OCI-M2 (cell line): ENCODE data around the gene EEFSEC.

ENCODE experiments used
- DNase-seq: peaks from one replicate; lab custom pipeline; 2025; ENCODE audit not compliant: unreplicated experiment; lab: John Stamatoyannopoulos, UW

The EEFSEC gene

GRCh38 chr3:128435058-128435457 lies 281.8 kb downstream of the EEFSEC start:
- no peak for DNase-seq

DNA sequence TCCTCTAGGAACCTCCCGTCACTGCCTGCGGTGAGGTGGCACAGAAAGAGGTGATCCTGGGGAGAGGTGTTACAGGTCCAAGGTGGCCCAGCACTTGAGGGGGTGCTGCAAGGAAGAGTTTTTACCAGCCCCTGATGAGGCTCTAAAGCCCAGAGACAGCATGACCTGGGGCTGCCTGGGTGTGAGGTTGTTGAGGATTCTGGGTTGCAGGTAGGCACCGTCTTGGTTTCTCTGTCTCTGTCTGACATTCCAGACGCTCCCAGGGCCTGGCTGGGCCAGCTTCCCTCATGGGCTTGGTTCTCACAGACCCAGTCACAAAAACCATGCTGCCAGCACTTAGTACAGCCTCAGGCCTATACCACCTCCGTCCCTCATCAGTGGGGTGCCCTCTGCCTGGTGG lies 282.3 kb downstream of the EEFSEC start:
- DNase-seq: no peak

DNA sequence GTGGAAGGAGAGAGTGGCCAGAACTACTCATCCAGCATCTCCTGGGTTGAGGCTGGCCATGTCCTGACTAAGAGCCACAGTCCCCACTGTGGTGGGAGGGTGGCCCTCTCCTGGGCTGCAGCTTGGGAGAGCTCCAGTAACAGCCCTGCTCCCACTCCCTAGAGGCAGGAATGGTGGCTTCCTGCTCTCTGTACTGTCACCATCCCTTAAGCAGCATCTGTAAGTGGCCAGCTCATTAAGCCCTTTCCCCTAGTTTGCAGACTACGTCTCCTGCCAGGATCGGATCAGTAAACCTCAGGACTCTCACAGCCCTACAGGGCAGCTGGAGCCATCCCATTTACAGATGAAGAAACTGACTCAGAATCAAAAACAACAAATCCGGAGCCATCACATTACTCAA lies 282.9 kb downstream of the EEFSEC start:
- DNase-seq: no peak

DNA sequence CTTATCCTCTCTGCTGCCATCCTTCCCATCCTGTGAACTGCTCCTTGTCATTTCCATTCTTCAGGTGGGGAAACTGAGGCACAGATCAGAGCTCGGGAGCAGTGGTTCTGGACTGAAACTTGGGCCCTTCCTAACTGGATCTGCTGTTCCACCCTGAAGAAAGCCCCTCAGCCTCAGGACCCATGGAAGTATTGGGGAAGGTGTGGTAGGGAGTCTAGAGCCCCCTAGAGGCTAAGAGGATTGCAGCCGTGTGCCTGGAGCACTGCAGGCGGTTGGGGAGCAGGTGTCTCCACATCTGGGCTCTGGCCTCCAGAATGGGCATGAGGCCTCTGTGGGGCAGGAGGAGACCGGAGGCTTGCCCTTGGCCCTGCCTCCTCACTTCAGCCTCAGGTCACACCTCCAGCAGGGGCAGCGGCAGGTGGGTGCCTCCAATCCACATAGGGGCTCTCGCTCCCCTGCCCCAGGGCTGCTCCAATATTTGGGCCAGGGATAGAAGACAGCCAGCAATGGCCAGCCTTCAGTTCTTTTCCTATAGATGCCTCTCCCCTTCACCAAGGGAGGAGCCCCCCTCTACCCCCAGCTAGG lies 285.3 kb downstream of the EEFSEC start:
- no peak for DNase-seq

DNA sequence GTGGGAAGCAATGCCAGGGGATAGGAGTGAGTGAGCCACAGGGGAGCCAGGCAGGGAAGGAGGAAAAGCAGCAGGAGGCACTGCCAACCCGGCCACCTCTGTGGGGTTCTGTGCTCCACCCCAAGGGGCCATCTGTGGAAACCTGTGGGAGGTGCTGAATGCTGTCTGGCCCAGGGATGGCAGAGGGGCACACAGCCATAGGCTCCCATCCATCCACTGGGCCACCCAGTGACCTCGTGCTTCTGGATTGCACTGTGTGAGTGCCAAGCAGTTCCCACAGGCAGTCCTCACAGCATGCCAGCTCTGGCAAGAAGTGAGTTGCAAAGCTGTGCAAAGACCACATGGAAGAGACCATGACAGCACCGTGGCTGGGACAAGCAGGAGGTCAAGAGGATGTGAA lies 285.9 kb downstream of the EEFSEC start:
- no peak for DNase-seq

DNA sequence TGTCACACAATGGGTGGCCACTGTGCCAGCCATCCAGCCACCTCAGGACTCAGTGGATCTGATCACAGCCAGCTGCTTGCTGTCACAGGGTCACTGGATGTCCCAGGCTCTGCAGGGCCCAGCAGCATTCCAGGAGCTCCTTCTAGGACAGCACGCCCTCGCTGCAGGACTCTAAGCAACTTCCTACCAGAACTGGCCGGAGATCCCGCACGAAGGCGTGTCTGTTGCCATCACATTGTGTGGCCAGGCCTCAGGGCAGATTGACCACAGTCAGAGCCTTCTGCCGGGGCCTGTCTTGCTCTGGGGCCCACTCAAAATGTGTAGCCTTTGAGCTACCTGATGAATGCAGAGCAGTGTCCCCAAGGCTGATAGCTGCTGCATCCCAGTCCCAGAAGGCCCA lies 288.8 kb downstream of the EEFSEC start:
- DNase-seq: no peak

DNA sequence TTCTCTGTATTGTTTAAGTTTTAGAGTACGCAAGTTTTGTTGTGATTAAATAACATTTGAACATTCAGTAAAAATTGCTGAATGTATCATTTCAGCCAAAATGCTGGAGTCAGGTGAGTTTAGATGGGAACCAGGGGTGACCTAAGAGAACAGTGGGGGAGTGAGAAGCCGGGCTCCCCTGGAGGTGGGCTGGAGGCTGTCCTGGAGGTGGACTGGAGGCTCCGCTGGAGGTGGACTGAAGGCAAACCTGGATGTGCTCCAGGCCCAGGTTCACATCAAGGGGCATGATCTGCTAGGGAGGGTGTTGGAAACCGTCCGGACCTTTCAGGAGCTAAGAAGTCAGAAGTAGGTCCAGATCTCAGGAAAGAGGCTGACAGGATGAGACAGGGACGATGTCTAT lies 289.7 kb downstream of the EEFSEC start:
- DNase-seq: no peak

GRCh38 chr3:128443771-128444170 lies 290.5 kb downstream of the EEFSEC start:
- no peak for DNase-seq

- no peak for DNase-seq
Measured at GRCh38 chr3:128445357-128445756, 292.1 kb downstream of the EEFSEC start.

- DNase-seq: no peak
Measured at GRCh38 chr3:128446821-128447220, 293.5 kb downstream of the EEFSEC start.

DNA sequence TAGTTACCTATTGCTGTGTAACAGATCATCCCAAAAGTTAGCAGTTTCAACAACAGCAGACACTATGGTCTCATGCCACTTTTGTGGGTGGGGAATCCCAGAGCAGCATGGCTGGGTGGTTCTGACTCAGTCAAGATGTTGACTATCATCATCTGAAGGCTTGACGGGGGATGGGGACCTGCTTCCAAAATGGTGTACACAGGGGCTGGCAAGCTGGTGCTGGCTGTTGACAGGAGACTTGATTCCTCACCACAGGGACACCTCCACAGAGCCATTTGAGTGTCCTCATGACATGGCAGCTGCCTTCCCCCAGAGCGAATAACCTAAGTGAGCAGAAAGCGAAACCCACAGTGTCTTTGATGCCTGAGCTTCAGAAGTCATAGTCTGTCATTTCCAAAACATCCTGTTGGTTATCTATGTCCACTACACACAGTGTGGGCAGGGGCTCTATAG lies 294.3 kb downstream of the EEFSEC start:
- DNase-seq: no peak

DNA sequence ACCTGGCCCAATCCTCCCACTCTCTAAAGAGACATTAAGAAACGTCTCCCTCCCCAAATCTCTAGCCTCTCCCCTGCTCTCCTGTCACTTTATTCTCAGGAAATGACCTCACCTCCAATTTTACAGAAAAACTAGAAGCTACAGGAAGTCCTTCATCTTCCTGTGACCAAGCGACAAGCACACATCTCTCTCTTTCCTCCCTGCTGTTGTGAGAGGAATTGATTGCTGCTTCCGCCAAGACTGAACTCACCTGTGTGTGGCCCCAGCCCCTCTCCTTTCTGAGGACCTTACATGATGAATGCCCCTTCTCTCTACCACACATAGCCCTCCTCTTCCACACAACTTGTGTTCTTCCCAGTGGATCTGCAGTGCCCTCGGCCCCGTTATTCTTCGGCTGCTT lies 295.2 kb downstream of the EEFSEC start:
- no peak for DNase-seq

GRCh38 chr3:128449111-128449638 lies 295.9 kb downstream of the EEFSEC start:
- DNase-seq: no peak

DNA sequence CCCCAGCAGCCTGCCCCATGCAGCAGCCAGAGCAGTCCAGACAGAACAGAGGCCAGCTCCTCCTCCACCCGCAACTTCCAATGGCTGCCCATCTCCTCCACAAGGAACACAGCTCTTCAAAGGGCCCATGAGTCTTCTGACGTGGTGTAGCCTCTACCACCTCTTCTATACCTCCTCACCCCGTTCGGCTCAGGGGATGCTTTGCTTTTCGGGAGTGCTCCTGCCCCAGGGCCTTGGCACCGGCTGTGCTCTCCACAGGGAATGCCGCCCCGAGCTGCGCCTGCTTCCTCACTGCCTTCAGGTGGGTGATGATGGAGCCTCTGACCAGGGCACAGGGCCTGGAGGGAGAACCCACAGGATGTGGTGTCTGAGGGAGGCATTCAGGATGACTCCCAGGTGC lies 298.8 kb downstream of the EEFSEC start:
- no peak for DNase-seq

DNA sequence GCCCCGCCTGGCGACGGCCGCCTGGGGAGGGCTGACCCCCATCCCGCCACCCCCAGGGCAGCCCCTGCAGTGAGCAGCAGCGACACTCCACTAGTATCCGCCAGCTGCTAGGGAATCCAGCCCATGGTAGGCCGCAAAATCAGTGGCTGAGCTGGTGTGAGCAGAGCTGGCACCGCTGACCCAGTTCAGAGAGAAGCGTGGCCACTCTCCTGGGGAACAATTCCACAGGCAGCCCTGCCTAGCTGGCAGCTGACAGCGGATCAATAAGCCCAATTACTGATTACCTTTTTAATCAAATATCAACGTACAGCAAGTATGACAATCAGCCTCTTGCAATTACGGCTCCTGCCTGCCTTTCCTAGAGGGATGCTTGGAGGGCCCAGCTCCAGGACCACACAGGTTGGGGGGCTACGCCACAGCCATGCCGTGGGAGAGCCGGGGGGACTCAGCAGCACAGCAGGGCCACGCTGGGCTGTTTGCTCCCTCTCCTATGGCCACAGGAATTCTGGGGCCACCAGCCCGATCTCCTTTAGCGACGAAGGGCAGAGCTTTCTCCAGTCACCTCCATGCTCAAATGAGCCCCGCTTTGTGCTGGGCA lies 299.5 kb downstream of the EEFSEC start:
- no peak for DNase-seq

- no peak for DNase-seq
Measured at GRCh38 chr3:128453501-128454309, 300.4 kb downstream of the EEFSEC start.

- DNase-seq: no peak
Measured at GRCh38 chr3:128454310-128454618, 301.0 kb downstream of the EEFSEC start.

DNA sequence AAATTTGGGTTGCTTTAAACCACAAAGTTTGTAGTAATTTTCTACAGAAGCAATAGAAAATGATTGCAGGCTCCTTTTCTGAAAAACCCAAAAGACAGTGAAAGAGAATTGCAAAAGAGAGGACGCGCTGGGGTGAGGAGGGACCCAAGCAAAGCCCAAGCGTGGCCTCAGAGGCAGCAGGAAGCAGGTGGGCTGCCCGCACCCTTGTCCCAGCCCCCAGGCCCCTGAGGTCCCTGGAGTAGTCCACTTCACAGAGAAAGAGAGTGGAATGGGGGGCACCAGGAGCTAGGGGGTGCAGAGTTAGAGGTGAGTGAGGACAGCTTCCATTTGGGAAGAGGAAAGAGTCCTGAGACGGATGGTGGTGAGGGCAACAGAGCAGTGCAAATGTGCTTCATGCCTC lies 301.8 kb downstream of the EEFSEC start:
- no peak for DNase-seq

DNA sequence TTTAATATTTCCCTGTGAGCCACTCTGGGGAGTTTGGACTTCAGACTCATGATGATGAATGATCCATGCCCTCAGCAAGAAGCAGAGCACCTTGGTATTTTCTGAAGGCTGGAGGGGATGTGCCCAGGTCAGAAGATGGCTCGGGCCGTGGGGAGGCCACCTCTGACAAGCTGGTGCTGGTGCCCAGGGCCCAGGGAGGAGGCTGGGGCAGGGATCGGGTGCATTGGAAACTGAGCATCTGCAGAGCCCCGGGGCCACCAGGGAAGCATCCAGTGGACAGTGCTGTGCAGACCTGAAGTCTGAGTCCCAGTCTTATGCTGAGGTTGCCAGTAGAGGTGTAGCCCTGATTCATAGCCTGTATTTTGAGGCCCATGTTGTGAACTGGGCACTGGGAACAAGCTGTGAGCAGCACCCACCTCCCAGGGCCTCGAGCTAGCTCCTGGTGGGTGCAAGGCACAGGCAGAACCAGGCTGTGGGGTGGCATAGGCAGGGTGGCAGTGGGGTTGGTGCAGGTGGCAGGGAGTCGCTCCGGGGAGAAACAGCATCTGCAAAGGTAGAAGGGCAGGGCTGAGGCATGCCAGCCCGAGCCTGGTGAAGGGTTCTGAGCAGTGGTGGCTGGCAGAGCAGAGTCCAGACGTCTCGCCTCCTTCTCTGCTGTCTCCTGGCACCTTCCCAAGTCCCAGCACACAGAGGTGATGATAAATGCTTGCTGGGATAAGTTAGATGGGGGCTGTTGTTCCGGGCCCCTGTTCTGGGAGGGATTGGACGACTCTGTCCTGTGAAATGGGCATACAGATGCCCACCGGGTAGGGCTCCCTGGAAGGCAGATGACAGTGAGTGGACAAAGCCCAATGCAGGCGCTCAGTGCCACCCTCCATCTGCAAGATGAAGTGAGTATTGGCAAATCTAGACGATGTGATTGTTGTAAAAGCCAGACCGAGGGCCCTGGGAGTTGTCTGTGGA lies 302.8 kb downstream of the EEFSEC start:
- no peak for DNase-seq

DNA sequence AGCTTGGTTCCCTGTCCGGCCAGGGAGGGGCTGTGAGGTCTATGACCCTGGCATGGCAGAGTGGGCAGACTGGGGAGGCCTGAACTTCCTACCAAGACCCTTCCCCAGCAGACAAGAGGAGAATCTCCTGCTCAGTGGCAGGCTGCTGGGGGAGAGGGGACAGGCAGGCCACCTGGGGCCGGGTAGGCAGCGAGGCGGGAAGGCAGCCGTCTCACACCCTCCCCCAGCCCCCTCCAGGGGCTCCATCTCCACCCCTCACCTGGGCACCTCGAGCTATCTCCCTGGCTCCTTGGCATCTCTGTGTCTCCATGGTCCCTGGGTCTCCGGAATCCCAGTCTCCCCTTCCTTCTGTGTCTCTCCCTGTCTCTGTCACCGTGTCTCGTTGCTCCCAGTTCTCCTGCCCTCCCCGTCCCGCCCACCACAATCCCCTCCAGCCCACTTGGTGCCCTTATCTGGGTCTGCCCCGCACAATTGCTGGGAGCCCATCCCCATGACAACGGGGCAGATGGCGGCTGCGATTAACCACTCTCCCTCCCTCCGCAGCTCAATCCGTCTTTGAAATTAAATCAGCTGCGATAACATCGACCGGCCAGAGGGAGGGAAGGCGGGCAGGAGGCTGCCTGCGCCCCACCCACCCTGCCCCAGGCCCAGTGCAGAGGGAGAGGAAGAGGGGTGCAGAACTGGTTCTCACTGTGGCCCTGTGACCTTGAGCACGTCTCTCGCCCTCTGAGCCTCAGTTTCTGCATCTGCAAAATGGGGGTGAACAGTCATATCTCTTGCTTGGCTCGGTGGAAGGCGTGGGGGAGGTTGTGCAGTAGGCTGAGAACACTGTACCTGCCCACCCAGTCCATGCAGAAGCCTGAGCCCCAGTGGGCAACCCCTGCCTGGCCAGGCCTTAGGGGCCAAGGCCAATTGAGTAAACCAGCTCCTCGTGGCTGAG lies 303.8 kb downstream of the EEFSEC start:
- no peak for DNase-seq
